ENCODE measurements around the gene UNK. TPM values are rescaled to one million over a fixed set of nuclear protein-coding genes. Genes with fewer than 3 reads are reported as not detected.

The UNK gene
- total RNA-seq, 2 experiments from 2014 or later = 33.7 to 36.1 TPM

DNA sequence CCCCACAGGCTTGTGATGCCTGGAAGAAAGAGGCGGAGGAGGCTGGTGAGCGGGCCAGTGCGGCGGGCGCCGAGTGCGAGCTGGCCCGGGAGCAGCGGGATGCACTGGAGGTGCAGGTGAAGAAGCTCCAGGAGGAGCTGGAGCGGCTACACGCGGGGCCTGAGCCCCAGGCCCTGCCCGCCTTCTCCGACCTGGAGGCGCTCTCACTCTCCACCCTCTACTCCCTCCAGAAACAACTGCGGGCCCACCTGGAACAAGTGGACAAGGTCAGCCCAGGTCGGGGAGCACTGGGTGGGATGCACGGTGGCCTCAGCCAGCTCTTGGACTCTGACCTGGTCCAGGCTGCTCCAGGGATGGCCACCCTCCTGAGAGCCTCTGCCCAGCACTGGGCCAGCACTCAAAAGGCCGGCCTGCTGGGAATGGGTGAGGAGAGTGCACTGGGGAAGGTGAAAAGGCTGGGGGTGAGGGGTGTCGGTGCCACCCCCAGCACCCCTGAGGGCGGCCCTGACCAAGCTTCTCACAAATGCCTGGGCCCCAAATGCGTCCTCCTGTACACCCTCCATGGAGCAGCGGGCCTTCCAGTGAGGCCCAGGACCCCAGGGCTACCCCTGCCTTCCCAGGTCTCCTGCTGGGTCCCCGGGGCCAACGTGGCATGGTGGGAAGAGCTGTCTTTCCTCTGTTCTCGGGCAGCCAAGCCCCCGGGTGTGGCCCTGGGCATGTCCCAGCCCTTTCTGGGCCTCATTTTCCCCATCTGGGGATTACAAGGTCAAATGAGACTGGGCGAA is 38.8 kb downstream of the UNK start:
- no peaks in the 10 kb centered on the region for H3K9me3 ChIP-seq (ENCODE audit: control insufficient read depth in 1 of 2, insufficient read depth in 1 of 2, low read length in 2 of 2)
- H3K4me3 ChIP-seq (ENCODE audit: low read length) = no peak overlapping the region
- intact Hi-C loops (cut with DNase I, micrococcal nuclease) = no loop called here
- H3K27ac Mint-ChIP-seq = no peak overlapping the region
- no peak overlapping the region for H3K4me3 Mint-ChIP-seq
- no peaks in the 10 kb centered on the region for H3K27me3 Mint-ChIP-seq
- H3K4me1 Mint-ChIP-seq (ENCODE audit: low read depth) = peaks cover 27% of the 10 kb centered on the region
- DNase-seq = peak in 1 of 14 experiments; percentile 16
- peak overlapping the region in 1 of 2 donors; percentile 41 for H3K27ac ChIP-seq (ENCODE audit: low read depth in 1 of 2, low read length in 2 of 2)
- no peak for ATAC-seq (ENCODE audit: poor library complexity)
- TF ChIP-seq, protein P1, sequence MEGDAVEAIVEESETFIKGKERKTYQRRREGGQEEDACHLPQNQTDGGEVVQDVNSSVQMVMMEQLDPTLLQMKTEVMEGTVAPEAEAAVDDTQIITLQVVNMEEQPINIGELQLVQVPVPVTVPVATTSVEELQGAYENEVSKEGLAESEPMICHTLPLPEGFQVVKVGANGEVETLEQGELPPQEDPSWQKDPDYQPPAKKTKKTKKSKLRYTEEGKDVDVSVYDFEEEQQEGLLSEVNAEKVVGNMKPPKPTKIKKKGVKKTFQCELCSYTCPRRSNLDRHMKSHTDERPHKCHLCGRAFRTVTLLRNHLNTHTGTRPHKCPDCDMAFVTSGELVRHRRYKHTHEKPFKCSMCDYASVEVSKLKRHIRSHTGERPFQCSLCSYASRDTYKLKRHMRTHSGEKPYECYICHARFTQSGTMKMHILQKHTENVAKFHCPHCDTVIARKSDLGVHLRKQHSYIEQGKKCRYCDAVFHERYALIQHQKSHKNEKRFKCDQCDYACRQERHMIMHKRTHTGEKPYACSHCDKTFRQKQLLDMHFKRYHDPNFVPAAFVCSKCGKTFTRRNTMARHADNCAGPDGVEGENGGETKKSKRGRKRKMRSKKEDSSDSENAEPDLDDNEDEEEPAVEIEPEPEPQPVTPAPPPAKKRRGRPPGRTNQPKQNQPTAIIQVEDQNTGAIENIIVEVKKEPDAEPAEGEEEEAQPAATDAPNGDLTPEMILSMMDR (IDR thresholded peaks at IDR 0.05) = no peak
- peaks cover 67% of the 10 kb centered on the region for H3K36me3 ChIP-seq (ENCODE audit: insufficient read depth, low read length)
- H3K27me3 ChIP-seq (ENCODE audit: control insufficient read depth in 1 of 2, insufficient read depth in 2 of 2, low read length in 2 of 2) = no peaks in the 10 kb centered on the region
- ChIA-PET POLR2A (interaction anchor here (0.6 to 4.2 kb wide), 7 partner anchors 16 to 43 kb away, joined by 3 to 25 read pairs (median 3); partner anchors contain the start of genes UNK and WBP2), CTCF (interaction anchor here (0.9 kb wide), 1 partner anchor 70 kb away, joined by 3 read pairs; no protein-coding TSS in a partner anchor)
- H3K36me3 Mint-ChIP-seq (ENCODE audit: low read depth) = peaks cover 47% of the 10 kb centered on the region
- H3K4me1 ChIP-seq (ENCODE audit: insufficient read depth, low read length) = peaks cover 43% of the 10 kb centered on the region
- H3K9me3 Mint-ChIP-seq = no peaks in the 10 kb centered on the region

DNA sequence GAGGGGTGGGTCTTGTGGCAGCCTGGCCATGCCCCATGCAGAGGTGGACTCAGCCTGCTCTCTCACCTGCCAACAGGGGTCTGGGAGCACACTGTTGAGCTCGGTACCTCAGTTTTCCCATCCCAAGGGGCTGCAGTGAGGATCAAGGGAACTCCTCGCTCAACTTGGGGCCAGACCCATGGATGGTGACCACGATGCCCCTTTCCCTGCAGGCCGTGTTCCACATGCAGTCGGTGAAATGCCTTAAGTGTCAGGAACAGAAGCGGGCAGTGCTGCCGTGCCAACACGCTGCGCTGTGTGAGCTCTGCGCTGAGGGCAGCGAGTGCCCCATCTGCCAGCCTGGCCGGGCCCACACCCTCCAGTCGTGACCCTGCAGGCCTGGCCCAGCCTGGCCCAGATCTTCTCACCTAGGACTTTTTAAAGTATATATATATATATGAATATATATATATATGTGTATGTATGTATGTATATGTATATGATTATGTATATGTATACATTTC is 39.5 kb downstream of the UNK start:
- Mint-ChIP-seq H3K9me3 (no peaks in the 10 kb centered on the region), H3K36me3 (ENCODE audit: low read depth) (peaks cover 40% of the 10 kb centered on the region), H3K27me3 (no peaks in the 10 kb centered on the region), H3K4me1 (ENCODE audit: low read depth) (peaks cover 27% of the 10 kb centered on the region), H3K27ac (no peak overlapping the region), H3K4me3 (no peak overlapping the region)
- ChIA-PET POLR2A (interaction anchor here (0.9 to 4.2 kb wide), 3 partner anchors 20 to 44 kb away, joined by 3 to 25 read pairs (median 14); partner anchors contain the start of gene UNK), CTCF (interaction anchor here (1.4 kb wide), 1 partner anchor 75 kb away, joined by 3 read pairs; no protein-coding TSS in a partner anchor)
- Histone ChIP-seq H3K9me3 (ENCODE audit: control insufficient read depth in 1 of 2, insufficient read depth in 1 of 2, low read length in 2 of 2) (peaks cover 0 to 4% of the 10 kb centered on the region in 2 experiments), H3K4me1 (ENCODE audit: insufficient read depth, low read length) (peaks cover 45% of the 10 kb centered on the region), H3K4me3 (ENCODE audit: low read length) (no peak overlapping the region), H3K27me3 (ENCODE audit: control insufficient read depth in 1 of 2, insufficient read depth in 2 of 2, low read length in 2 of 2) (no peaks in the 10 kb centered on the region), H3K27ac (ENCODE audit: low read depth in 1 of 2, low read length in 2 of 2) (no peak overlapping the region), H3K36me3 (ENCODE audit: insufficient read depth, low read length) (peaks cover 67% of the 10 kb centered on the region)
- intact Hi-C loops (cut with DNase I, micrococcal nuclease) = no loop called here
- TF ChIP-seq, protein P1 (IDR thresholded peaks at IDR 0.05) = no peak
- no peak for DNase-seq
- no peak for ATAC-seq (ENCODE audit: poor library complexity)

DNA sequence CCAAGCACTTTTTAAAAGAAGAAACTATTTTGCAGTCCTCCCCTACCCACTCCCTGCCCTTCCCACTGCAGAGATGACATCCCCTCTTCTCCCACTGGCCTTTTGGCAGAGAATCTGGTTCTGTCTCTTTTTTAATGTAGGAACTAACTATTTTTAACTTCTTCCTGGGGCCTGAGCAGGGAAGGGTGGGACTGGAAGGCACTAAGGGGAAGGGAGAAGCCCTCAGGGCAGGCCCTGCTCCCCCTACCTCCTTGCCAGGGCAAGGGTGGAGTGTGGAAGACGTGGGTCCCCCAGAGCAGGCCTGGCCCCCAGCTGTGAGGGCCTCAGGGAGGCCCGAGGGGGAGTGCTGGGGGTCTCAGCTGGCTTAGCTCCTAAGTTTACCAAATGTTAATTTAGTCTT is 40.1 kb downstream of the UNK start:
- ChIA-PET CTCF (interaction anchor here (1.4 kb wide), 1 partner anchor 75 kb away, joined by 3 read pairs; no protein-coding TSS in a partner anchor), POLR2A (interaction anchor here (0.8 to 4.2 kb wide), 6 partner anchors 10 to 45 kb away, joined by 3 to 30 read pairs (median 6); partner anchors contain the start of genes UNK and WBP2)
- Mint-ChIP-seq H3K4me1 (ENCODE audit: low read depth) (peaks cover 27% of the 10 kb centered on the region), H3K36me3 (ENCODE audit: low read depth) (peaks cover 37% of the 10 kb centered on the region), H3K27me3 (no peaks in the 10 kb centered on the region), H3K27ac (no peak overlapping the region), H3K9me3 (no peaks in the 10 kb centered on the region), H3K4me3 (no peak overlapping the region)
- Histone ChIP-seq H3K9me3 (ENCODE audit: control insufficient read depth in 1 of 2, insufficient read depth in 1 of 2, low read length in 2 of 2) (peaks cover 0 to 4% of the 10 kb centered on the region in 2 experiments), H3K4me1 (ENCODE audit: insufficient read depth, low read length) (peaks cover 45% of the 10 kb centered on the region), H3K27ac (ENCODE audit: low read depth in 1 of 2, low read length in 2 of 2) (peak overlapping the region in 1 of 2 donors; percentile 41), H3K4me3 (ENCODE audit: low read length) (no peak overlapping the region), H3K27me3 (ENCODE audit: control insufficient read depth in 1 of 2, insufficient read depth in 2 of 2, low read length in 2 of 2) (no peaks in the 10 kb centered on the region), H3K36me3 (ENCODE audit: insufficient read depth, low read length) (peaks cover 65% of the 10 kb centered on the region)
- intact Hi-C loops (cut with DNase I, micrococcal nuclease) = loop anchor here in 1 of 2 experiments (5.0 kb wide), 2 partner anchors 37 to 57 kb away; partner anchors contain the start of gene GALK1
- ATAC-seq (ENCODE audit: poor library complexity) (no peak), DNase-seq (no peak)
- TF ChIP-seq, protein P1 (IDR thresholded peaks at IDR 0.05) = no peak

All from CD4-positive, alpha-beta T cell (primary cell).